ENCODE measurements around the gene ST6GALNAC3.

GRCh38 chr1:76507376-76507775, 432.8 kb downstream of the ST6GALNAC3 start:
- TF ChIP-seq CTCF (IDR thresholded peaks at IDR 0.05) (no peak), POLR2AphosphoS5 (IDR thresholded peaks at IDR 0.05) (no peak), EP300 (IDR thresholded peaks at IDR 0.05) (no peak)
